ENCODE results near the gene DGCR2.
"Not testable (repeated sequence)": the region's sequence is repeated elsewhere in the genome, so short reads cannot be mapped to it uniquely, and the experiment has no call there.

The DGCR2 gene

GRCh38 chr22:19039448-19039780 is 82.8 kb downstream of the DGCR2 start:
- no peak for DNase-seq

- peak; percentile 17 for DNase-seq
Measured at GRCh38 chr22:19038728-19039447, 83.3 kb downstream of the DGCR2 start.

- no peak for DNase-seq
Measured at GRCh38 chr22:19038164-19038546, 84.1 kb downstream of the DGCR2 start.

- DNase-seq = no peak
Measured at GRCh38 chr22:19037282-19038163, 84.7 kb downstream of the DGCR2 start.

DNA sequence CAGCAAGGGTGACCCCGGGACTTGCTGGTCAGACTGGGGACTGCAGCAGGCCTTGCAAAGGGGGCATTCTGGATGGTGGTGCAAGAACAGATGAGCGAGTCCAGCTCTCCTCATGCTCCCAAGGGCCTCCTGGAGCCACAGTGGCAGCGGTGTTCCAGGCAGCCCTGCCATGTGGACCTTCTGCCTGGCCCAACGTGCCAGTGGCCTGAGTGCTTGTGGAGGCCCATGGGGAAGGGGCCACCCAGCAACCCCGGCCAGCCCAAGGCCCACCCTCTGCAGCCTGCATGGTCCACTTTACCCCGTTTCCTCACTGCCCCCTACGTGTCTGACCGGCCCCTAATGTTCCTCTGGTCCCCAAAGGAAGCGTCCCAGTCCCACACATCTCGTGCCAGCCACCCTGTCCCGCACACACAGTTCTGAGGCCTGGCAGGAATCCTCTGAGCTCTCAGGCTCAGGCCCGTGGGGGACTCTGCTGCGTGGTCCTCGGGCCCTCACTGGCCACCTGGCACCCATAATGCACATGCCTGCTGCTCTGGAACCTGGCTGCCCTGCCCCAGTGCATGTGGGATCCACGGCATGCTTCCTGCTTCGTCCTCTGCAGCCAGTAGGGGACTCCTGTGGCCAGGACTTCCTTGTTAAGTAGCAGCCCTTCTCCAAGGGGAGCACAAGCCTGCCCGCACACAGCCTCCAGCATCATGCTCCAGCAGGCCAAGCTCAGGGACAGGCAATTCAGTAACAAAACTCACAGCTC is 85.5 kb downstream of the DGCR2 start:
- DNase-seq = no peak

DNA sequence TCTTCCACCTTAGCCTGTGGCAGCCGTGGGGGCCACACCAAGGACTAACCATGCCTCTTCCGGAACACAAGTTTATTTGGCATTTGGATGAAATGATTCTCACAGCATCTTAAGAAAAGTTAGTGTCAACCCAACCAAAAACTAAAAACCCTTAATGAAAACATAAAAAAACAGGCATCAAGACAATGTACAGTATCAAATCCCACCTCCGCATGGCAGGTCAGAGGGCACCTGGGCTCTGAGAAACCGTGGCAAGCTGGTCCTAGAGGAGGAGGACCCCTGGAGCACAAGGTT is 86.0 kb downstream of the DGCR2 start:
- DNase-seq = no peak

GRCh38 chr22:19035474-19036228 is 86.6 kb downstream of the DGCR2 start:
- DNase-seq = no peak

GRCh38 chr22:19035126-19035473 is 87.1 kb downstream of the DGCR2 start:
- DNase-seq = not testable (repeated sequence)

GRCh38 chr22:19034724-19035120 is 87.5 kb downstream of the DGCR2 start:
- not testable (repeated sequence) for DNase-seq

DNA sequence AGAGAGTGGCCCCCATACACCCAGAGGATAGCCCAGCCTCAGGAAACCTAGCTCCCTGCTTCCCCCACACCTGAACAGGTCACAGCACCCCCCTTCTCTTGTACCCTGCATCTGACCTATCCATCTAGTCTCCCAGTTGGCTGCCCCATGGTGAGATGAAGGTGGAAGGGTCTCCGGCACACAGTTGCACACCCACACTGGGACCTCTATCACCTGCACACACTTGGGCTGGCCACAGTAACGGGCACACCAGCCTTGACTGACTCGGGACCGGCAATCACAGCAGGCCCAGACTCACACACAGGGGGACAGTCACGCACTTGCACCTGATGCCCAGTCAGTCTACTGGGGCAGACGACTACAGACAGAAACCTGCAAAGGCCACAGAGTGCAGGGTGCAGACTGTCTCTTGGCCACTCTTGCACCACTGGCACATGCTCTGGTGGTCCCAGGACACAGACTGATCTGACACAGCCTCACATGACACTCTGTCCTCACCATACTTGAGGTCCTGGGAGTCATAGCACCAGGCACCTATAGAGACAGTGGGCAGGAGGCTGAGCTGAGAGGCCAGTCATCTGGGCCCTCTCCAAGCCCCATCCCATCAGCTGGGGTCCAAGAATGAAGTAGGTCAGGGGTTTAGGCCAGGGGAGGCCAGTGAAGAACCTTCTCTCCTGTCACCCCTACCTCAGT is 88.0 kb downstream of the DGCR2 start:
- DNase-seq = not testable (repeated sequence)

DNA sequence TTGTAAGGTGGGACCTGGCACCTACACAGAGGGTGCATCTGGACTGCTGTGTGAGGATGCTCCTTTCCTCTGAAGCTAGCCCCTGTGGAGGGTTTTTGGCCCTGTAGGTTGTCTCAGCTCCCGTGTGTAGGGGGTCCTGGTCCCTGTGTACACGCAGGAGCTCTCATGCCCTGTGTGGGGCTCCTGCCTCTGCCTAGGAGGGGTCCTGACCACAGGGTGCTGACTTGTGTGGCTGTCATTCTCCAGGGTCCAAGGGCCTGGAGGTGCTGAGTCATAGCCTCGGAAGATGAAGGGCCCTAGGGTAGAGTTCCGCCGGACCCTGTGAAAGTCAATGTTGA is 88.7 kb downstream of the DGCR2 start:
- not testable (repeated sequence) for DNase-seq

GRCh38 chr22:19032898-19033567 is 89.2 kb downstream of the DGCR2 start:
- not testable (repeated sequence) for DNase-seq

DNA sequence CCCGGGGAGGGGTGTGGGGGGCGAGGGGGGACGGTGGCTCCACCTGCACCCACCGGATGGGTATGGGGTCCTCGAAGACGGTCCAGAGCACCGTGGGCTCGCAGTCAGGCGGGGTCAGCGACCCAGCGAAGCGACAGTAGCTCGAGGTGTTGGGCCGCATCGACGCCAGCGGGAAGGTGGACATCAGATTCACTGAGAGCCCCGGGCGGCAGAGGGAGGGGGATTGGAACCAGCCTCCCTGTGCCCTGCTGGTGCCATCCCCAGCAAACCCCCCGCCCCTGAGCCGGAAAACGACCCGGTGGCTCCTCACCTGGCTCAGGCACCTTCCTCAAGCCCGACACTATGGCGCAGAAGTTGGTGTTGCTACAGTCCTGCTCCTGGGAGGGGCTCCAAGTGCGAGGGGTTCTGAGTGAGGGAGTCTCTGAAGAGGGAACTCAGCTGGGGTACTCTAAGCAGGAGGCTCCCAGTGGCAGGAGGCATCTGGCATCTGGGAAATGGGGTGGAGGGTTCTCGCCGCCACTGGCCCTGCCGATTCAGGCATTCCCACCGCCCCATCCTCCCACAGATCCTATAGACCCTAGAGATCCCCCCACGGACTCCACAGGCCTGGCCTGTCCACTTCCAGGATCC is 89.9 kb downstream of the DGCR2 start:
- DNase-seq = not testable (repeated sequence)

GRCh38 chr22:19030889-19031252 is 91.3 kb downstream of the DGCR2 start:
- DNase-seq = not testable (repeated sequence)

GRCh38 chr22:19030226-19030888 is 91.9 kb downstream of the DGCR2 start:
- not testable (repeated sequence) for DNase-seq

- not testable (repeated sequence) for DNase-seq
Measured at GRCh38 chr22:19029113-19030103, 92.8 kb downstream of the DGCR2 start.

- DNase-seq = not testable (repeated sequence)
Measured at GRCh38 chr22:19028060-19028455, 94.2 kb downstream of the DGCR2 start.

- DNase-seq = not testable (repeated sequence)
Measured at GRCh38 chr22:19027371-19028059, 94.7 kb downstream of the DGCR2 start.

DNA sequence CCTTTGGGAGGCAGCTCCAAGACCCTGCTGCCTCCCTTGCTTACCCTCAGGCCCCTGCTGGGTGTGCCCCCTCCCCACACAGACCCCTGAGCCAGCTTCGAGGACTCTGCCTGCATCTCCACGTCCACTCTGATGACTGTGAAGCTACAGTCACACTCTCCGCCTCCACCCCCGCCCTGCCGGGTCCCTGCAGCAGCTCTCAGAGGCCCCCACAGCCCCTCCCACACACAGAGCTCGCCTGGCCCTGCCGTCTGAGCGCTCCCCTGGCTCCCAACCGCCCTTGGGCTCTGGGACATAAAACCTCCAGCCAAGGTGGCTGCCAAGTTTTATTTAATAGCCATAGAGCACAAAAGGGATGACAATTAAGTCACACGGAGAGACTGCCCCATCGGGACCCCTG is 96.1 kb downstream of the DGCR2 start:
- DNase-seq = not testable (repeated sequence)
